ENCODE results near the gene SPON1. TPM values are rescaled to one million over a fixed set of nuclear protein-coding genes. Genes with fewer than 3 reads are reported as not detected.

The SPON1 gene
- total RNA-seq, 1 donor: 10.0 TPM

- peak in 2 of 3 donors; percentile 37 to 58 for DNase-seq (ENCODE audit: low read depth in 2 of 3, low spot score in 2 of 3)
Observed at GRCh38 chr11:14308114-14308896, 345.8 kb downstream of the SPON1 start.

DNA sequence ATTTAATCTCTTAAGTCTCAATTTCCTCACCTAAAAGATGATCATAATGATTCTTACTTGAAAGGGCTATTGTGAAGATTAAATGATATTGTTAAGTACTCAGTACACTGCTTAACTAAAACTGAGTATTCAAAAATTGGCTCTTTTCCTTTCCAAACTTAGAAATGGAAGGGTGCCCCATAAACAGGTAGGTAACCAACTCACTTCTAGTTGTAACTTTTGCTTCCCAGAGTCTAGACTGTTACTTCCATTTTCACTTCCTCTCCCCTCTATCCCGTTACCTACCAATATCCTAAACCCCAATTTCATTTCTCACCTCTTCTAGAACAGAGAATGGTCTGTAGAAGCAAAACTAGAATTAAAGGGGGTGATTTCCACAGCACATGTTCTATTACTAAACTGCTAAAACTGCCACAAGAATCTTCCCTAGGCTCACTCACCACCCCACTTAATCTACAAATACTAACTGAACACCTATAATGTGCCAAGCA, 346.4 kb downstream of the SPON1 start:
- DNase-seq (ENCODE audit: low read depth in 2 of 3, low spot score in 2 of 3): no peak

DNA sequence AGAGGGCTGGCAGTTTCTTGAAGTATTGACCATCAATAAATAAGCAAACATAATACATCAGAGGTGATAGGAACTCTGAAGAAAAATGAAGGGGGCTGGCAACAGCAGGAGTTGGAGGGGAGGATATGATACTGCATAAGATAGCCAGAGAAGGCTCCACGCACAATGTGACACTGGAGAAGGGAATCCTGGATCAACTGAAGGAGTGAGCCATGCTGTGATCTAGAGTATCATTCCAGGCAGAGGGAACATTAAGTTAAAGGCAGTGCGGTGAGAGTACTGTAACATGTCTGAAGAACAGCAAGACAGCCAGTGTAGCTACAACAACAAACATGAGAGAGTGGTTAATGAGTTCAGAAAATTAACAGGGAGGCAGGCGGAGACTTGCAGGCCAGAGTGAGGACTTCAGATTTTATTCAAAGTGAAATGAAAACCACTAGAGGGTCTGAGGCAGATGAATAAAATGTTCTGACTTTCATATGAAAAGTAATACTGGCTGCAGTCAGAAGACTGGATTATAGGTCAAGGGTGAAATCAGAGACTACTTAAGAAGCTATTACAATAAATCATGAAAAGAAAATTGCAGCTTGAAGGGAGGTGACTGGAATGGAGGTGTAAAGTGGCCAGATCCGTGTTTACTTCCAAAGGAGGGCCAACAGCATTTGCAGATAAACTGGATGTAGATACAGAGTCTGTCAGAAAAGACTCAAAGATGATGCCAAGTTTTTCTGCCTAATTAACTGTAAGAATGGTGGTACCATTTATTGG, 347.1 kb downstream of the SPON1 start:
- no peak for DNase-seq (ENCODE audit: low read depth in 2 of 3, low spot score in 2 of 3)

DNA sequence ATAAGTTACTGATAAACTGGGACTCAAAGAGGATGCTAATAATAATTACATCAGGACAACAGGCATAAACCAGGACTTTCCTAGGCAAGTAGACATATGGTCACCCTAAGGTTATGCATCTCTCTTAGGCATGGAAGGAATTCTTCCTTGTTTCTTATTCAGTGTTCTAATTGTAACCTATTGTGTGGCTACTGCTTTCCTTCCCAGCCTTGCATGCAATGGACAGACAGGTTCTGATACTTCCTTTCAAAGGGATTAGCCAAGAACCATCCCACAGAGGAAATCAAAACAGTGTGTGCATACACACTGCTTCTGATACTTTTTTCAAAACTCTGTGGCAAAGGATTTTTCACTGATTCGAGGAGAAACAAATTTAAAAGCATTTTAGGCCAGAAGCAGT, 348.2 kb downstream of the SPON1 start:
- DNase-seq (ENCODE audit: low read depth in 2 of 3, low spot score in 2 of 3): no peak

DNA sequence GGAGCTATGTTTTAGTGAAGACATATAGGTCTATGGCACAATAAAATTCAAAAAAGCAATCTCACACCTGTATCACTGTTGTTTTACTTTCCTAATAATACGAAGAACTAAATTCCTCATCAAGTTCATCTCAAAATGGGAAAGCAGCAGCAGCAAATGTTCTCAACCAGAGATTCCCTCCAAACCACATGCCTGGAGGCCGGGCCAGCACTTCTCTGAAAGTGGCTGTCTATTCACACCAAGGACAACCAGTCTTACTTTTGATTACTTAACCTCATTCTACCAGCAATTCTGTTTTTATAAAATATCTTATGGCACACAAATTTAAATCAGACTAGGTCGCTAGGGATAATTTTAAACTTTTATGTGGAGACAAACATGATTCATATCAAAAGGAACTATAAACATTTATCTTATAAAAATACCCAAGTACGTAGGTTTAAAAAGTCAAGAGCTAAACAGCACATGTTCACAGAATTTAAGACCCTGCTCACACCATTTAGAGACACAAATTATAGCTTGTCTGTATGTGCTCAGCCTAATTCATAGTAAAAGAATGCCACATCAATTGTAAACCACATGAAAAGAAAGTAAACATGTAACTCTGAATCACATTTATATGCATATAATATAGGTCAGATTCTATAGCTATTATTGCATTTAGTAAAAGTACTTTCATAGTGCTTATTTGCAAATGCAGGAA, 350.4 kb downstream of the SPON1 start:
- no peak for DNase-seq (ENCODE audit: low read depth in 2 of 3, low spot score in 2 of 3)

DNA sequence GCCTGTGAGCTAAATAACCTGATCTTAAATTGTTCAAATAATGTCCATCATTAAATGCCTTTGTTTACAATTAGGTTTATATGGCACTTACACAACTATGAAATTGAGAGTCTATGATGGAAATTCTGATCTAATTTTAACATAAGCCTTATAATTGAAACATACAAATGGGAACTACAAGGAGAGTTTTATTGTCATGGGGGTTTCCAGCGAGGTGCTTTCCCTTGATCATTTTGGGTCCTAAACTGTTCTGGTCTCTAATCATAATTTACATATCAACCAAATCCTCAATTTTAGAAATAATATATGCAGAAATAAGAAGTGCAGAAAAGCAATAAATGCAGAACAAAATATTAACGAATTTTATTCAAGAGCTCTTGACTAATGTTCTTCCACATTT, 351.6 kb downstream of the SPON1 start:
- no peak for DNase-seq (ENCODE audit: low read depth in 2 of 3, low spot score in 2 of 3)

- DNase-seq (ENCODE audit: low read depth in 2 of 3, low spot score in 2 of 3): no peak
Observed at GRCh38 chr11:14315130-14315529, 352.6 kb downstream of the SPON1 start.

Small RNA genes within 50 kb of the gene (small RNA-seq; reads per million reads assigned to genes)
- gene RNA5SP332: not detected
